OCI-LY1 (cell line): Measurements from ENCODE around the gene GUSB.

Experiments
- CTCF ChIP-seq: fragments of 200-600 bp; sonication (generic), shearing (Covaris generic); IDR thresholded peaks from 2 replicates; pipeline ENCODE4 v1.5.1; 2017; ENCODE audit warnings: mild to moderate bottlenecking, antibody characterized with exemption, low read length, moderate library complexity, mixed read lengths
- EZH2 ChIP-seq: fragments of 200-600 bp; sonication (generic), shearing (Covaris generic); IDR thresholded peaks from 2 replicates; pipeline ENCODE4 v1.8.0; 2017; ENCODE audit warnings: borderline replicate concordance, mixed run types, mild to moderate bottlenecking, antibody characterized with exemption, low read length, moderate library complexity, mixed read lengths

- TF ChIP-seq CTCF (no peak), EZH2 (no peak)
Observed at GRCh38 chr7:65937296-65937695, 44.7 kb downstream of the GUSB start.
